ENCODE measurements around the gene VHLL. TPM values are rescaled to one million over a fixed set of nuclear protein-coding genes. Genes with fewer than 3 reads are reported as not detected.
A peak's percentile ranks its signal among the peaks of the same experiment; 100 is the strongest.
"Not testable (repeated sequence)": the region's sequence is repeated elsewhere in the genome, so short reads cannot be mapped to it uniquely, and the experiment has no call there.

The VHLL gene
- not detected for polyA plus RNA-seq (2012; ENCODE audit: low read depth, missing spikeins)

DNA sequence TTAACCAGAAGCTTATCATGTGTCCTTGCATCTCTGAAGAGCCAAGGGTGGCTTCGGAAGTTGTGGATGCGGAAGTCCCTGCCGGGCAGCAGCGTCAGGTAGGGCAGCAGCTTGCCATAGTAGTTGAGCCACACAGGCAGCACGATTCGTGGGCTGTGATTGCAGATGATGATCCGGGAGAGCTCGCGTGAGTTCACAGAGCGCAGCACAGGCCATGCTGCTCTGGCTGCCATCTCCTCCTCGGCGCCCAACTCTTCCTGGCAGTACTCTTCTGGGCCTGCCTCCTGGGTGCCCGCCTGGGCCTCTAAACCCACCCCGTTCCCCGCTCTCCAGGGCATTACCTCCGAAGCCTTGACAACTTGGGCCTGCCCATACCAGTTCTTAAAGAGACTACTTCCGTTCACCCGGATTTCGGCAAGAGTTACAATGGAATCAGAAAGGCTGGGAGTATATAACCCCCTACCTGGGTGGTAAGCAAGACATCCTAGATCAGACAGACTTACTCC, at the start of gene VHLL:
Gene VHLL, minus strand, starts transcription at position 456 of the 506 bp plus-strand sequence. Its CDS starts 118 bp downstream, at position 338.
- DNase-seq (ENCODE audit: insufficient read length, low spot score): no peak
- FAIRE-seq: no peak
- TF ChIP-seq POU2F2 (IDR thresholded peaks at IDR 0.05; ENCODE audit: low read depth, low read length): no peak
- TF ChIP-seq PAX5 (IDR thresholded peaks at IDR 0.05; ENCODE audit: insufficient read depth, low read length, severe bottlenecking): no peak
- no peak for TF ChIP-seq POLR2A (IDR thresholded peaks at IDR 0.05; ENCODE audit: low read depth, low read length)
- no peak for TF ChIP-seq SPI1 (IDR thresholded peaks at IDR 0.05; ENCODE audit: low read depth, low read length)
- no peak for TF ChIP-seq POLR2AphosphoS5 (IDR thresholded peaks at IDR 0.05; ENCODE audit: low read depth, low read length)

DNA sequence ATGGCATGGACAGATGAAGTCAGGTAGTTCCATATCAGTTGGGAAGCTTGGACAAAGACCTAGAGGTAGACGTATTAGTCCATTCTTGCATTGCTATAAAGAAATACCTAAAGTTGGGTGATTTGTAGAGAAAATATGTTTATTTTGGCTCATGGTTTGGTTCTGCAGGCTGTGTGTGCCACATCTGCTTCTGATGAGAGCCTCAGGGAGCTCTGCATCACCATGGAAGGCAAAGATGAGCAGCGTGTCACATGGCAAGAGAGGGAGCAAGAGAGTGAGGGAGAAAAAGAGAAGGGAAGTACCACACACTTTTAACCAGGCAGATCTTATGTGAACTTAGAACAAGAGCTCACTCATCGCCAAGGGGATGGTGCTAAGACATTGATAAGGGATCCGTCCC, 48.2 kb upstream of the VHLL start:
- no peak for FAIRE-seq
- no peak for TF ChIP-seq POLR2AphosphoS5 (IDR thresholded peaks at IDR 0.05; ENCODE audit: low read depth, low read length)
- TF ChIP-seq TAF1 (IDR thresholded peaks at IDR 0.05; ENCODE audit: low read depth, low read length): no peak
- no peak for TF ChIP-seq POU2F2 (IDR thresholded peaks at IDR 0.05; ENCODE audit: low read depth, low read length)
- TF ChIP-seq SPI1 (IDR thresholded peaks at IDR 0.05; ENCODE audit: low read depth, low read length): no peak
- TF ChIP-seq PAX5 (IDR thresholded peaks at IDR 0.05; ENCODE audit: insufficient read depth, low read length, severe bottlenecking): no peak
- TF ChIP-seq POLR2A (IDR thresholded peaks at IDR 0.05; ENCODE audit: low read depth, low read length): no peak
- no peak for DNase-seq (ENCODE audit: insufficient read length, low spot score)

DNA sequence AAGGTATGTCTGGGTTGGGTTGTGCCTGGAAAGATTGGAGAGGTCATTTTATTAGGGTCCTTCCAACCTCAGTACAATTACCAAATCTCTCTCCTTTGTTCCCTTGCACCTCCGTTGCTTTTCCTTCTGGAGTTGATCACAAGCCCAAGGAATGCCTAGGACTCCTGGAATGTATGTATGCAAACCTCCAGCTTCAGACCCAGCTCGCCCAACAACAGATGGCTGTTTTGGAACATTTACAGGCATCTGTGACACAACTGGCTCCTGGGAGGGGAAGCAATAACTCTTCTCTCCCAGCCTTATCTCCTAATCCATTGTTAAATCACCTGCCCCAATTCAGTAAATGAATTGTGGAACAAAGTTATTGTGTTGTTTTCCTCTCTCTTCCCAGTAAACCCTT, 47.5 kb upstream of the VHLL start:
- FAIRE-seq (no peak), DNase-seq (ENCODE audit: insufficient read length, low spot score) (no peak)
- TF ChIP-seq POU2F2 (IDR thresholded peaks at IDR 0.05; ENCODE audit: low read depth, low read length): no peak
- no peak for TF ChIP-seq POLR2A (IDR thresholded peaks at IDR 0.05; ENCODE audit: low read depth, low read length)
- TF ChIP-seq TAF1 (IDR thresholded peaks at IDR 0.05; ENCODE audit: low read depth, low read length): no peak
- TF ChIP-seq SPI1 (IDR thresholded peaks at IDR 0.05; ENCODE audit: low read depth, low read length): no peak
- no peak for TF ChIP-seq POLR2AphosphoS5 (IDR thresholded peaks at IDR 0.05; ENCODE audit: low read depth, low read length)
- no peak for TF ChIP-seq PAX5 (IDR thresholded peaks at IDR 0.05; ENCODE audit: insufficient read depth, low read length, severe bottlenecking)

DNA sequence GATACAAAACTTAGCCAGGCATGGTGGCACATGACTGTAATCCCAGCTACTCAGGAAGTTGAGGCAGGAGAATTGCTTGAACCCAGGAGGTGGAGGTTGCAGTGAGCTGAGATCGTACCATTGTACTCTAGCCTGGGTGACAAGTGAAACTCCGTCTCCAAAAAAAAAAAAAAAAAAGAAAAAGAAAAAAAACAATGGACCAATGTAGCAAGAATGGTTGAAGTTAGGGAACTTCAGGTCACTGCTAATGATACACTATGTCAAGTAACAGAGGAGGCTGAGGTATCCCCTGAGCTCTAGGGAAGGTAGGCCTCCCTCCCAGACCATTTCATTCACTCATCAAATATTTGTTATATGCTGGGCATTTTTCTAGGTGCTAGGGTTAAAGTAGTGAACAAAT, 46.9 kb upstream of the VHLL start:
- DNase-seq (ENCODE audit: insufficient read length, low spot score); FAIRE-seq: not testable (repeated sequence)

DNA sequence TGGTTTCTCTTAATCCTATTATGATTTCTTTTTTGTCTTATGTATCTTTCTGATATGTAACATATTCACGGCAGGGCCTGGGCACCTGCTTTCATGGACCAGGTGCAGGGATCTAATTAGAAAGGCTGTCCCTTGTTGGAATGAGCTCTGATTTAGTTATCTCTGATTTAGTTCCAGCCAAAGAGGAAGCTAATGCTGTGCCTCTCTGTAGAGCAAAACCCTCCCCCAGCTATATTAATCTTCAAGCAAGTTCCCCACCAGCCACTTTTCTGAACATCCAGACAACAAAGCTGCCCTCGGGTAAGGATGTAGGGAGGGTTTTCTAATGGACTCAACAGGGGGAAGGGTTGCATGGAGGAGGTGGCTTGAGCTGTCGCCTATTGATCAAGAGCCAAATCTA, 45.3 kb upstream of the VHLL start:
- FAIRE-seq (no peak), DNase-seq (ENCODE audit: insufficient read length, low spot score) (no peak)
- TF ChIP-seq POU2F2 (IDR thresholded peaks at IDR 0.05; ENCODE audit: low read depth, low read length) (no peak), PAX5 (IDR thresholded peaks at IDR 0.05; ENCODE audit: insufficient read depth, low read length, severe bottlenecking) (no peak), POLR2A (IDR thresholded peaks at IDR 0.05; ENCODE audit: low read depth, low read length) (no peak), POLR2AphosphoS5 (IDR thresholded peaks at IDR 0.05; ENCODE audit: low read depth, low read length) (no peak), TAF1 (IDR thresholded peaks at IDR 0.05; ENCODE audit: low read depth, low read length) (no peak), SPI1 (IDR thresholded peaks at IDR 0.05; ENCODE audit: low read depth, low read length) (no peak)

DNA sequence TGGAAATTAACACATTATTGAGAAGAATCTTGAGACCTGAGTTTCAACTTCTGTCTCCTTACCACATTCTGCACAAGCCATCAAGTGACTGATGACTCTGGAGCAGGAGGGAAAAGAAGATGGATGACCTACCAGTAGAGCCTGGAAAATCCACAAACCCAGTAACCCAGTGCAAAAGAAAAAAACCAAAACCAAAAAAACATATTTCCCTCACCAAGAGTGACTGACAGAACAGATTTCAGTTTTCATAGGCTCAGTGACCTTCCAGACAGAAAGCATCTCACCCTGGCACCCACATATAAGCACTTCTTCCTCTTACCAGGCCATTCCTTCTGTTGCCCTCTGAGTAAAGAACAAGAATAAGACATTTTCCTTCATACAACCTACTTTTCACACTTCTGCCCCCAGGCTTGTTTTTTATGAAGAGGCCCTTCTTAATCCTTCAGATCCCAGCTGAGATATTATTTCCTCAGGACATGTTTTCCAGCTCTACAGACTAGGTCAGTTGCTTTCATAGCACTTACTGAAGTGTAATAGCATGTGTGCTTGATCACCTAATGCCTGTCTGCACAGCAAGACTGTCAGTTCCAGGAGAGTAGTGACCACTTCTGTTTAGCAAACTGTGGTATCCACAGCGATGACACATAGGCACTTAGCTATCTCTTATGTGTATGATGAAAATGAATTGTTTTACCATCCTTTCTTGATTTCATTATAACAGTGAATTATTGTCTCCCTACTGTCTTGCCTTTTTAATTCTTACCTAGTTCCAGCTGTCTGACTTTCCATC, 43.3 kb upstream of the VHLL start:
- DNase-seq (ENCODE audit: insufficient read length, low spot score): no peak
- FAIRE-seq: no peak
- no peak for TF ChIP-seq TAF1 (IDR thresholded peaks at IDR 0.05; ENCODE audit: low read depth, low read length)
- no peak for TF ChIP-seq POLR2AphosphoS5 (IDR thresholded peaks at IDR 0.05; ENCODE audit: low read depth, low read length)
- no peak for TF ChIP-seq PAX5 (IDR thresholded peaks at IDR 0.05; ENCODE audit: insufficient read depth, low read length, severe bottlenecking)
- TF ChIP-seq POLR2A (IDR thresholded peaks at IDR 0.05; ENCODE audit: low read depth, low read length): no peak
- TF ChIP-seq POU2F2 (IDR thresholded peaks at IDR 0.05; ENCODE audit: low read depth, low read length): no peak
- TF ChIP-seq SPI1 (IDR thresholded peaks at IDR 0.05; ENCODE audit: low read depth, low read length): no peak

DNA sequence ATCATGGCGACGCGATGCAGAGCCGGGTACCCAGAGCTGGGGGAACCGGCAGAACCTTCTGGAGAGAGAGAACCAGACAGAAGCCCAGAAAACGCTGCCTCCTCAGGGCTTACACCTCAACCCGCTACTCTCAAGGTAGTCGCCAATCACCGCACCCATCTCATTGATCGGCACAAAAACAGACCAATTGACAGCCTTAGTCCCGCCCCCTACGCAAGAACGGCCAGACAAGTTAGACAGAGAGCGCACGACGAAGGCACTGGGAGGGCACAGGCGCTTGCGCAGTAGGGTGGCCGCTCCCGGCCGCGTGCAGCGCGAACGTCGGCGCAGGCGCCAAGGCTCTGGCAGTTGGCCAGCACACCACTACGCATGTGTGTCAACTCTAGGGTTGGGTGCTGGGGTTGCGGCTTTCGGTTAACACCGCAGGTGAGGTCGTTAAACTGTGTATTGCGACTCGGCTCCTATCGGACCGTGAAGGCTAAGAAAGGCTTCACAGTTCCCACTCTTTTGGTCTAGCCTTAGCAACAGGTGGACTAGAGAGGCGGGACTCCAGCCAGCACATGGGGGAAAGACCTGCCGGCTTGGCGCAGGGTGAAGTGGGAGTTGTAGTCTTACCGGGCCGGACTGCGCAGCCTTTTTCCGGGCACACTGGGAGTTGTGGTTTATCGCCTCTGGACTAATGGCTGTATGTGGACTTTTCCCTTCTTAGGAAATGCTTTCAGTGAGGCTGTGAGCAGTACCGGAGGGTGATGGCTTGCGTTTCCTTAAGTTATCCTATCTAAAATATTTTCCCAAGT, 39.3 kb upstream of the VHLL start, which contains the start of the genes CCT3 and TSACC:
Gene CCT3, minus strand, starts transcription at position 113 of the 797 bp plus-strand sequence. Its CDS starts 108 bp downstream, at position 5.
Gene TSACC, plus strand, starts transcription at position 347 of the 797 bp plus-strand sequence. CDS start 1,232 bp downstream, outside the sequence.
- TF ChIP-seq POLR2A (IDR thresholded peaks at IDR 0.05; ENCODE audit: low read depth, low read length) (peak; percentile 95), POLR2AphosphoS5 (IDR thresholded peaks at IDR 0.05; ENCODE audit: low read depth, low read length) (peak; percentile 96), POU2F2 (IDR thresholded peaks at IDR 0.05; ENCODE audit: low read depth, low read length) (peak; percentile 65), TAF1 (IDR thresholded peaks at IDR 0.05; ENCODE audit: low read depth, low read length) (peak; percentile 91), PAX5 (IDR thresholded peaks at IDR 0.05; ENCODE audit: insufficient read depth, low read length, severe bottlenecking) (peak; percentile 81), SPI1 (IDR thresholded peaks at IDR 0.05; ENCODE audit: low read depth, low read length) (no peak)
- DNase-seq (ENCODE audit: insufficient read length, low spot score): peak; percentile 90
- FAIRE-seq: peak; percentile 100

DNA sequence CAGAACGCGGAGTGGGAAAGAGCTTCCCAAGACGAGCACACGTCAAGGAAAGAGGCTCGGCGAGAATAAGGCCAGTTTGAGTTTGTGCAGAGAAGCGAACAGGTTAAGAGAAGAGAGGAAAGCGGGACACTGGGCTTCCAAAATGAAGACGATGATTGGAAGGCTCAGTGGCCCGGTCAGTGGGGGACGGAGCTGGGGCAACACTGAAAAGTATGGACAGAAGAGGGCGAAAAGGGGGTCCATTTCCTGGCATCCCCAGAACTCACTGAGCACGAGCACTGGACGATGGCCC, 38.7 kb upstream of the VHLL start:
- no peak for FAIRE-seq

More for the DNA sequence above, 38.7 kb upstream of the VHLL start:
- DNase-seq (ENCODE audit: insufficient read length, low spot score): no peak
- TF ChIP-seq POU2F2 (IDR thresholded peaks at IDR 0.05; ENCODE audit: low read depth, low read length): no peak
- TF ChIP-seq TAF1 (IDR thresholded peaks at IDR 0.05; ENCODE audit: low read depth, low read length): no peak
- TF ChIP-seq POLR2AphosphoS5 (IDR thresholded peaks at IDR 0.05; ENCODE audit: low read depth, low read length): no peak
- no peak for TF ChIP-seq SPI1 (IDR thresholded peaks at IDR 0.05; ENCODE audit: low read depth, low read length)
- no peak for TF ChIP-seq PAX5 (IDR thresholded peaks at IDR 0.05; ENCODE audit: insufficient read depth, low read length, severe bottlenecking)
- TF ChIP-seq POLR2A (IDR thresholded peaks at IDR 0.05; ENCODE audit: low read depth, low read length): no peak
